Parathyroid adenoma (tissue), 2 donors: ENCODE data around the gene C6.
"Not testable (repeated sequence)": the region's sequence is repeated elsewhere in the genome, so short reads cannot be mapped to it uniquely, and the experiment has no call there.

Source experiments
- H2AFZ ChIP-seq: fragments of 300-600 bp; sonication (generic); one replicate; pipeline ENCODE4 v1.7.0; 2017; ENCODE audit warnings: antibody characterized with exemption, mild to moderate bottlenecking
- H3K27ac ChIP-seq: fragments of 300-600 bp; sonication (generic); one replicate; pipeline ENCODE4 v1.7.0; 2017
- H3K27me3 ChIP-seq: fragments of 300-600 bp; sonication (generic); one replicate; pipeline ENCODE4 v1.7.0; 2017; ENCODE audit warnings: low read length; ENCODE audit not compliant: control insufficient read depth, insufficient read depth
- H3K36me3 ChIP-seq: fragments of 300-600 bp; sonication (generic); one replicate; pipeline ENCODE4 v1.7.0; 2017; ENCODE audit warnings: low read length; ENCODE audit not compliant: control insufficient read depth, insufficient read depth
- H3K4me1 ChIP-seq: fragments of 300-600 bp; sonication (generic); one replicate; pipeline ENCODE4 v1.7.0; 2017; ENCODE audit warnings: control low read depth
- H3K4me2 ChIP-seq: fragments of 300-600 bp; sonication (generic); one replicate; pipeline ENCODE4 v1.7.0; 2017; ENCODE audit warnings: low read length
- H3K4me3 ChIP-seq: fragments of 300-600 bp; sonication (generic); one replicate; pipeline ENCODE4 v1.7.0; 2017; ENCODE audit warnings: low read depth, low read length
- H3K79me2 ChIP-seq: fragments of 300-600 bp; sonication (generic); one replicate; pipeline ENCODE4 v1.7.0; 2017; ENCODE audit warnings: control low read depth
- H3K9ac ChIP-seq: fragments of 300-600 bp; sonication (generic); one replicate; pipeline ENCODE4 v1.7.0; 2017; ENCODE audit warnings: mild to moderate bottlenecking
- H3K9me3 ChIP-seq: fragments of 300-600 bp; sonication (generic); one replicate; pipeline ENCODE4 v1.7.0; 2017; ENCODE audit warnings: low read length; ENCODE audit not compliant: control insufficient read depth
- CTCF ChIP-seq: fragments of 300-600 bp; sonication (generic); IDR thresholded peaks from one replicate; pipeline ENCODE4 v1.7.0; 2017; ENCODE audit warnings: antibody characterized with exemption, mild to moderate bottlenecking
- donor health status: primary hyperparathyroidism.

C6 gene

DNA sequence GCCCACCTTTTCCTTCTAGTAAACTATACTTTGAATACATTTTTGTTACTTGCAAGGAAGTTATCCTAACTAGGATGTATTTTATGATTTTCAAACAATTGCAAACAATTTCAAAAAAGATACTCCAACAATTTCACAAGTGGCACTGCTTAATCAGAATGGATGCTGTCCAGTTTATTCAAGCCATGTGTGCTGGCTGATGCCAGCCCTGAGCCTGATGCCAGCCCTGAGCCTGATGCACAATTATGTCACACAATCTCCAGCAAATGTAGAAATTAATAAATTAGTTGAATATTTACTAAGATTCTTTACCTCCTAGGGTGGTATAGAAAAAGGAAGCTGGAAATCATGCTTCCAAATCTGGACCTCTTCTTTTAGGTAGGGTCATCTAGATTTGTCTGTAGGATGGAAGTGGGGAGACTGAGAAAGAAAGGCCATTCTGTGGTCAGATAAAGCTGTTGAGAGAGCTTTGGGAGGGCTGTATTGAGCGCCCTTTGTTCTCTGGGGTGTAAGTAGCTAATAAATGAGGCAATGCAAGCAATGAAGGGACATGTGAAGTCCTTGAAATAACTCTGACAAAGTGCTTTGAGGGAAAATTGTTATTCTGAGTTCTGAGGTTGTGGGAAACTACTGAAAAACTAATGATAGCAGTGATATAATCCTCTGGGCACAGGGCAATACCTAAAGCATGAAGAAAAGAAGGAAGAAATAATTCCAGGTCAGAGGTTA lies 5.8 kb upstream of the C6 start:
- H3K36me3 ChIP-seq, result no peaks in the 10 kb centered on the region
- no peak overlapping the region for H3K4me2 ChIP-seq
- TF ChIP-seq CTCF, result no peak
- no peak overlapping the region for H3K27ac ChIP-seq
- H3K9me3 ChIP-seq, result no peaks in the 10 kb centered on the region
- H3K9ac ChIP-seq, result no peak overlapping the region
- no peaks in the 10 kb centered on the region for H3K27me3 ChIP-seq
- H2AFZ ChIP-seq, result peak overlapping the region; percentile 7
- H3K4me3 ChIP-seq, result no peak overlapping the region
- H3K4me1 ChIP-seq, result no peaks in the 10 kb centered on the region
- no peaks in the 10 kb centered on the region for H3K79me2 ChIP-seq

GRCh38 chr5:41214182-41214581 lies 850 bp upstream of the C6 start:
- H3K36me3 ChIP-seq, result no peaks in the 10 kb centered on the region
- peak overlapping the region; percentile 13 for H2AFZ ChIP-seq
- no peak overlapping the region for H3K4me3 ChIP-seq
- no peak overlapping the region for H3K27ac ChIP-seq
- H3K27me3 ChIP-seq, result no peaks in the 10 kb centered on the region
- H3K9me3 ChIP-seq, result no peaks in the 10 kb centered on the region
- H3K79me2 ChIP-seq, result no peaks in the 10 kb centered on the region
- no peaks in the 10 kb centered on the region for H3K4me1 ChIP-seq
- no peak for TF ChIP-seq CTCF
- H3K9ac ChIP-seq, result no peak overlapping the region
- H3K4me2 ChIP-seq, result no peak overlapping the region

- no peak for TF ChIP-seq CTCF
- Histone ChIP-seq H3K79me2 (no peaks in the 10 kb centered on the region), H3K4me2 (no peak overlapping the region), H3K9me3 (no peaks in the 10 kb centered on the region), H3K36me3 (no peaks in the 10 kb centered on the region), H3K4me1 (no peaks in the 10 kb centered on the region), H3K4me3 (no peak overlapping the region), H2AFZ (no peak overlapping the region), H3K27me3 (no peaks in the 10 kb centered on the region), H3K9ac (no peak overlapping the region), H3K27ac (no peak overlapping the region)
Observed at GRCh38 chr5:41212935-41213334, 397 bp downstream of the C6 start.

DNA sequence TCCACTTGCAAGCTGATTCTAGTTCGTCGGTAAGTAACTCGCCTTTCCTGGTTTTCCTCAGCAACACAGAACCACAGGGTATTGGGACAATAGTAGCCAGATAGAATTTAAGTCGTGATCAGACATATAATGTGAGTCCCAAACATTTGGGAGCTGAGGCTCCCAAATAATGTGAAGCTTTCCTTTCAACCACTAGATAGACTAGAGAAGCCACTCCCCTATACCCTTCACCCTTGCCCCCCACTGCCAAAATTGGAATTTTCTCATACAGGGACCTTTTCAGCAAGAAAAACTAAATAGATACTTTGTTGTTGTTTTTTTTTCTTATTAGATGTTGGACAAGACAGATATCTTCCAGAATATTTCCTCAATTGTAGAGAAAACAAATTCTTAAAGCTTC lies 1.9 kb downstream of the C6 start:
- no peak overlapping the region for H3K4me3 ChIP-seq
- H3K79me2 ChIP-seq, result no peaks in the 10 kb centered on the region
- TF ChIP-seq CTCF, result no peak
- H3K4me2 ChIP-seq, result no peak overlapping the region
- no peaks in the 10 kb centered on the region for H3K36me3 ChIP-seq
- H3K27ac ChIP-seq, result no peak overlapping the region
- H3K9me3 ChIP-seq, result no peaks in the 10 kb centered on the region
- H3K27me3 ChIP-seq, result no peaks in the 10 kb centered on the region
- H2AFZ ChIP-seq, result no peak overlapping the region
- no peaks in the 10 kb centered on the region for H3K4me1 ChIP-seq
- H3K9ac ChIP-seq, result no peak overlapping the region

DNA sequence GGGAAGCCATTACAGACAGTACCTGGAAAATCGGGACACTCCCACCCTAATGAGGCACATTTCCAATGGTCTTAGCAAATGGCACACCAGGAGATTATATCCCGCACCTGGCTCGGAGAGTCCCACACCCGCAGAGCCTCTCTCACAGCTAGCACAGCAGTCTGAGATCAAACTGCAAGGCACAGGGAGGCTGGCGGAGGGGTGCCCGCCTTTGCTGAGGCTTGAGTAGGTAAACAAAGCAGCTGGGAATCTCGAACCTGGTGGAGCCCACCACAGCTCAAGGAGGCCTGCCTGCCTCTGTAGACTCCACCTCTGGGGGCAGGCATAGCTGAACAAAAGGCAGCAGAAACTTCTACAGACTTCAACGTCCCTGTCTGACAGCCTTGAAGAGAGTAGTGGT lies 7.9 kb downstream of the C6 start:
- not testable (repeated sequence) for H3K79me2 ChIP-seq, H2AFZ ChIP-seq, H3K27me3 ChIP-seq, H3K4me3 ChIP-seq, H3K4me1 ChIP-seq, H3K9ac ChIP-seq, H3K9me3 ChIP-seq, H3K36me3 ChIP-seq, H3K4me2 ChIP-seq, H3K27ac ChIP-seq
